Limb (tissue), 2 donors: ENCODE data around the gene TIRAP.

ENCODE experiments used
- DNase-seq, 2 donors: peaks; one replicate each; pipeline ENCODE4 v3.0.0-alpha.2; 2016; ENCODE audit errors: extremely low spot score in 2 of 2

Gene TIRAP

GRCh38 chr11:126322996-126323395, 40.1 kb downstream of the TIRAP start:
- DNase-seq, result no peak

- DNase-seq, result no peak
Observed at GRCh38 chr11:126327281-126328000, 44.5 kb downstream of the TIRAP start.

GRCh38 chr11:126328001-126328390, 45.1 kb downstream of the TIRAP start:
- no peak for DNase-seq

DNA sequence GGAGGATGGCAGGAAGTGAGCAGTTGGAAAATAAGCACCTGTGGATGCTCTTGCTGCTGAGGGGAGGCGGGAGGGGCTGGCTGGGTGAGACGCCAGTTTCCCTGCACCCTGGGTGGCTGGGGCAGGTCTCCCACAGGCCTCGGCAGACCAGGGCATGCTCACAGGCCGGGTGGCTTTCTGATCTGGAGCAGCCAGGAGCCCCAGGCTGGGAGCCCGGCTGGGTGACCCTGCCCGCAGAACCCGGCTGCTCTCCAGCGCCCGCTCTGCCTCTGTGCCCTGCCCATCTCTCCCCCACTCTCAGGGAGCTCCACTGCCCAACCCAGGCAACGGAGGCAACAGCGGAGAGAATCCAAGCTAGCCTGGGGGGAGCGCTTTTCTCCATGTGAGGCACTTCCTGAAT, 45.6 kb downstream of the TIRAP start:
- DNase-seq, result no peak

DNA sequence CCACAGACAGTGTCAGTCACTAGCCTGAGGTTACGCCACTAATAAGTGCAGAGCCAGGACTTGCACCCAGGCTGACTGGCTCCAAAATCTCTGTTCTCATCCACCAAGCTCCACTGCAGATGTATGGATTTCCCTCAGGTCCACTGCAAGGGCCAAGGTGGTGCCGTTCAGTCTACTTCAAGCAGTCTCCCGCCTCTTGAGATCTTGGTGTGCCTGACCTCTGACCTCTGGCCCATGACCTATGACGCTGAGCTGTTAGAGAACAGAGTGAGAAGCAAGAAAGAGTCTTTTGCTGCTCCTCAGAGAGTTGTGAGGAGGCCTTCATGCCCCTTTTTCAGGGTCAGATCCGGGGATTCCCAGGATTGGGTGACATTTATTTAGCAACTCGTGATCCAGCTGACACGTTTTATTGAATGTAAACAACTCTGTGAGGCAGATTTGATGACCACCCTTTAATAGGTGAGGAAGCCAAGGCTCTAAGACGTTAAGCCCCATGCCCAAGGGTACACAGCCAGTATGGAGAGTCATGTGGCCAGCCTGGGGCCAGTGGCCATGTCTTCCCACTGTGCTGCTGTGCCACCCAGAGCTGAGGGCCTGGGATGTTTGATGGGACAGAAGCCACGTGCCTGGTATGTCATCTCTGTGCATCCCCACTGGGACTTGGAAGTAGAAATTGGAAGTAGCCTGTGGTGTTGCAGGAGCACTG, 46.2 kb downstream of the TIRAP start:
- DNase-seq, result no peak

- DNase-seq, result no peak
Observed at GRCh38 chr11:126329644-126330211, 46.8 kb downstream of the TIRAP start.

DNA sequence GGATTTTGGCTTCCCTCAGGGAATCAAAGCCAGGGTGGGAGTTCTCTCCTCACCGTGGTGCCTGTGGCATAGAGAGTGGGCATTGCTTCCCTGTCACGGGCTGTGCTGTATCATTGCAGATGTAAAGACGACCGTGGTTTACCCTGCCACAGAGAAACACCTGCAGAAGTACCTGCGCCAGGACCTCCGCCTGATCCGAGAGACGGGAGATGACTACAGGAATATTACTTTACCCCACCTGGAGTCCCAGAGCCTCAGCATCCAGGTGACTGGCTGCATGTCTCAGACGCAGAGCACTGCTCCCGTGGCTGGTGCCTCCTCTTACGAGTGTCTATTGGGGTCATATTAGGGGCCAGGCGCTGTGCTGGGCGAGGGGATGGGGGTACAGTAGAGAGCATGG, 48.4 kb downstream of the TIRAP start:
- DNase-seq, result no peak

GRCh38 chr11:126332221-126332711, 49.4 kb downstream of the TIRAP start:
- peak in 1 of 2 donors; percentile 24 for DNase-seq

GRCh38 chr11:126333142-126333541, 50.2 kb downstream of the TIRAP start:
- no peak for DNase-seq

DNA sequence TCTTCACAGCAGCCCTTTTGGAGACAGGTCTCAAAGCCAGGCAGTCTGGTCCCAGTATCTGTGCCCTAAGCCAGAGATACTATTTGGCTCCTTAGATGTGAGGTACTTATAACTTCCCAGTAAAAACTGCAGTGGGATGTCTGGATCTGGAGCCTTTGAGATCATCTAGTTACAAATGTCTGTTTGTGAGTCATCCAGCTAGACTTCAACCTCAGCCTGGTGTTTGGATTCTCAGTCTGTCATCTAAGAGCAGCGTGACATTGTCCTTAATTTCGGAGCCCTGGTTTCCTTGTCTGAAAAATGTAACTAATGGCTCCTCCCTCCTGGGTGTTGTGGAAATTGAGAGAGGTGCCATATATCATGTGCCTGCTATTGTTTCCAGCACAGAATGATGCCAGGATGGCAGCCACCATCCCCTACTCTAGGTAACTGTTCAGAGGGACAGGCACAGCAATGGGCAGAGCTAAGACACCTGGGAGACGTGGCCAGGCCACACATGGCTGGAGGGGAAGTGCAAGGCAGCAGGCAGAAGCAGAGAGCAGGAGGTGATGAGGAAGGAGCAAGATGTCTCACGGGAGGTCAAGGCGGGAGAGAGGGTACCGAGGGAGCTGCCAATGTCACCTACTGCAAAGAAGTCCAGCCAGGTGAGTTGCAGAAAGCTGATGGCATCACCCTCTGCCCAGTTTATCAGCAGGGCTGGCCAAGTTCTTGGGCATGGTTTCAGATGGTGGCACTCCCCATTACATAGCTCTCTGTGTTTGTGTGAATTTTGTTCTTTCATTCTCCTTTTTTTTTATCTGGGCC, 52.0 kb downstream of the TIRAP start:
- no peak for DNase-seq

DNA sequence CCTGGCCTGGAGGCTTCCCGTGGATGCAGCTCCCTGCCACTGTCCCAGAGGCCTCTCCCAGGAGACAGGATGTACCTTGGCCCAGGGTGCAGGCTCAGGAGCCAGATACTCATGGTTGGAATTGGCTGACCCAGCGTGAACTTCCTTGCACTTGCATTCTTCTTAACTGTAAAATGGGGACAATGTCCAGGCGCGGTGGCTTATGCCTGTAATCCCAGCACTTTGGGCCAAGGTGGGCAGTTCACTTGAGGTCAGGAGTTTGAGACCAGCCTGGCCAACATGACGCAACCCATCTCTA, 52.5 kb downstream of the TIRAP start:
- DNase-seq, result no peak

- peak in 1 of 2 donors; percentile 21 for DNase-seq
Observed at GRCh38 chr11:126336138-126336541, 53.2 kb downstream of the TIRAP start.

- no peak for DNase-seq
Observed at GRCh38 chr11:126336671-126337101, 53.8 kb downstream of the TIRAP start.

- peak in 1 of 2 donors; percentile 28 for DNase-seq
Observed at GRCh38 chr11:126337126-126337473, 54.2 kb downstream of the TIRAP start.

DNA sequence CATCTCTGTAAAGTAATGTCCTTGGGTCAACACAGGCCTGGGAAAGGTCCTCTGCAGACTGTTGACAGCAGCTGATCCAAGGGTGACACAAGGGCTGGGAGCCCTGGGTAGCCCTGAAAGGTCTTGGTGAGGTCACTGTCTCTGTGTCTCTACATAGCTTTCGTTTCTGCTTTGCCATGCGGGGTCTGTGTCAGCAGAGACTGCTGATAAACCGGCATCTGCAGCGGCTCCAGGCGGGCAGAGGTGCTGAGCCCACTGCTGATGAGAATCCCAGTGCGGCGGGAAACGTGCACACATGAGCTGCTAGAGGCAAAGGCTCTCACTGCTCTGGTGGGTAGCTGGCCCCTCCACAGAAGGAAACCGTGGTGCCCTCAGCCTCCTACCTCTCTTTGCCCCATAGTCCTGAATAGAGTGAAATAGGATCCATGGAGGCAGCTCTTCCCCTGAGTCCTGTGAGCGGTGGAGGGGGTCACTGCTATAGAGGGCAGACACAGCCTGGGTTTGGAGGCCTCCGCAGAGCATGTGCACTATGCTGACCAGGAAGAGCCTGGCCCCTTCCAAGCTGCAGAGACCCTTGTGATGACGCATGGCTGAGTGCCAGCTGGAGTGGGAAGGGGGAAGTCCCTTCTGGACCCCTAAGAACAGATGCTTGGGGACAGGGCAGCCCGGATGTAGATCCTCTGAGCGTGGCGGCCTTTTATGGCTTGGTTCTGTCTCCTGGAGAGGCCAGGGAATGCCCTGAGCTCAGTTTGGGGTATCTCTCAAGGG, 54.8 kb downstream of the TIRAP start:
- DNase-seq, result peak in 1 of 2 donors; percentile 36

GRCh38 chr11:126338346-126339055, 55.6 kb downstream of the TIRAP start:
- no peak for DNase-seq

DNA sequence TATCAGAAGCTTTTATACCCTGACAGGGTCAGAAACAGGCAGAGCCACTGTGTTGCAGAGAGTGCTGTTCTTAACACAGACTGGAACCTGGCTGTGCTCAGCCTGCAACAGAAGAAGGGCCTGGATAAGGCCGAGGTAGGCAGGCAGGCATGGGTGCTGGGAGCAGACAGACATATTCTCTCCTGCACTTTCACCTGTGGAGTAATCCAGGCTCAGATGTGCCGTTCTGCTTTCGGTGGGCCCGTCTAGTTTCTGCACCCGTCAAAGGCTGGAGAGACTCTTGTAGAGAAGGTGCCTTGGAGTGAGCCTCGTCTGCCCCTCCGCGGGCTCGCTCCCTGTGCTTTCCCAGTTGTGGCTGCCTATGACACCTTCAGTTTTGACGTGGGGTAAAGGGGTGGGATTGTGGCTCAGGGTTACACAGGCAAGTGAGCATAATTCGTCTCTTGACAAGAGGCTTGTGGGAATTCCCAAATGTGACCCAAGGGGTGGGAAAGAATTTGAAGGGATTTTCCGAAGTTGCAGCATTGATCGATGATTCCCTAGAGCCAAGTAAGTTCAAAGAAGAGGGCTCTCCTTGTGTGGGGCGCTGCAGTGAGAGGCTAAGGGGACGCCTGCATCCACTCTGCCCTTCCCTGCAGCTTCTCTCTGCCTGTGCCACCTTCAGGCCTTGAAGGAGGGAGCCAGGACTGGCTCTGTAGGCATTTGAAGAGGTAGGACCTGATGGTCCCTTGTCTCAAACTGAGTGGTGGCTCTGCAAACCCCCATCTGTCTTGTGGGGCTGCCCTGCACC, 56.4 kb downstream of the TIRAP start:
- no peak for DNase-seq

DNA sequence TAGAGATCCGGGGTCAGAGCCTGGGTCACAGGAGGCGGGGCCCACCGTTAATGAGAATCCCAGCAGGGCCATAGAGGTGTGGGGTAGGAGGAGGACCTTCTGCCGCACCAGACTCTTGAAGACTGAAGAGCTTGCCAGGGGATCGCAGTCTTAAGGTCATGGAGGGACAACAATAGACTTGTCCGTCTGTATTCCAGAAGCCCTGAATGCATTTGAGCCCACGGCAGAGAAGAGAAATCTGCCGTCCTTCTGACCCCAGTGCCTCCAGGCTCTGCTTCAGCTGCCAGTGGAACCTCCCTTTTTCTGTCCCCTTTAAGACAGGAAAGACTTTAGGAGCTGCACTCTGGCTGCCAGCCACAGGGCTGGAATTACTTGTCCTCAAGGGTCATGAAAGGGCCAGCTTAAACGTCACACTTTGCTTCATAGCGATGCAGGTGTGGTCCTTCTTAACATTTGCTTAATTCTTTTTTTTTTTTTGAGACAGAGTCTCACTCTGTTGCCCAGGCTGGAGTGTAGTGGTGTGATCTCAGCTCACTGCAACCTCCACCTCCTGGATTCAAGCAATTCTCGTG, 57.1 kb downstream of the TIRAP start:
- DNase-seq, result peak in 1 of 2 donors; percentile 50

- no peak for DNase-seq
Observed at GRCh38 chr11:126340960-126341606, 58.2 kb downstream of the TIRAP start.
